Fibroblast of mammary gland (primary cell): ENCODE data around the gene WDFY3.

ENCODE experiments used
- DNase-seq: peaks from one replicate; pipeline ENCODE4 v3.0.0-alpha.2; 2010; ENCODE audit warnings: low read depth
- H3K4me3 ChIP-seq: 2 replicates; pipeline ENCODE4 v1.5.1; 2011; ENCODE audit warnings: low read depth, mild to moderate bottlenecking, low read length, moderate library complexity; ENCODE audit not compliant: control insufficient read depth
- CTCF ChIP-seq: conservative IDR thresholded peaks from 2 replicates; pipeline ENCODE4 v1.5.1; 2011; ENCODE audit warnings: low read depth, low read length, inconsistent platforms; ENCODE audit not compliant: control insufficient read depth, insufficient read depth

Gene WDFY3

GRCh38 chr4:84750260-84750959, 216.1 kb downstream of the WDFY3 start:
- no peak overlapping the region for H3K4me3 ChIP-seq
- peak; percentile 54 for TF ChIP-seq CTCF
- DNase-seq = peak; percentile 66

- no peak for DNase-seq
Observed at GRCh38 chr4:84740057-84740456, 226.4 kb downstream of the WDFY3 start.

GRCh38 chr4:84738622-84739021, 227.9 kb downstream of the WDFY3 start:
- H3K4me3 ChIP-seq = no peak overlapping the region
- no peak for DNase-seq
- no peak for TF ChIP-seq CTCF

More at GRCh38 chr4:84740057-84740456, 226.4 kb downstream of the WDFY3 start:
- no peak for TF ChIP-seq CTCF
- H3K4me3 ChIP-seq = no peak overlapping the region

GRCh38 chr4:84737656-84738055, 228.8 kb downstream of the WDFY3 start:
- no peak for DNase-seq
- TF ChIP-seq CTCF = no peak
- no peak overlapping the region for H3K4me3 ChIP-seq

GRCh38 chr4:84734037-84734436, 232.5 kb downstream of the WDFY3 start:
- DNase-seq = no peak
- TF ChIP-seq CTCF = no peak
- no peak overlapping the region for H3K4me3 ChIP-seq

GRCh38 chr4:84733343-84734033, 233.0 kb downstream of the WDFY3 start:
- no peak for TF ChIP-seq CTCF
- H3K4me3 ChIP-seq = no peak overlapping the region
- no peak for DNase-seq

GRCh38 chr4:84730375-84730774, 236.1 kb downstream of the WDFY3 start:
- TF ChIP-seq CTCF = no peak
- H3K4me3 ChIP-seq = no peak overlapping the region
- no peak for DNase-seq
